Neural crest cell (in vitro differentiated cells): ENCODE results near the gene GRAP2. TPM values are rescaled to one million over a fixed set of nuclear protein-coding genes. Genes with fewer than 3 reads are reported as not detected.

ENCODE experiments used
- DNase-seq: peaks from one replicate; pipeline ENCODE4 v3.0.0; 2021; ENCODE audit warnings: low read depth, mixed read lengths, low spot score
- H3K27ac Mint-ChIP-seq: one replicate; pipeline ENCODE4 v1.8.0; 2021; ENCODE audit warnings: mild to moderate bottlenecking, mixed read lengths; ENCODE audit not compliant: unreplicated experiment
- H3K27me3 Mint-ChIP-seq: 2 replicates; pipeline ENCODE4 v1.8.0; 2021; ENCODE audit warnings: low read depth, mild to moderate bottlenecking, mixed read lengths
- H3K36me3 Mint-ChIP-seq: 2 replicates; pipeline ENCODE4 v1.8.0; 2021; ENCODE audit warnings: low read depth, mild to moderate bottlenecking, mixed read lengths
- H3K4me1 Mint-ChIP-seq: 2 replicates; pipeline ENCODE4 v1.8.0; 2021; ENCODE audit warnings: mixed read lengths
- H3K4me3 Mint-ChIP-seq: one replicate; pipeline ENCODE4 v1.8.0; 2021; ENCODE audit warnings: mild to moderate bottlenecking, mixed read lengths
- H3K9me3 Mint-ChIP-seq: 2 replicates; pipeline ENCODE4 v1.8.0; 2021; ENCODE audit warnings: mixed read lengths
- total RNA-seq: library from RNA; stranded (reverse); gene quantifications from 2 replicates; pipeline ENCODE4 v1.2.1, GENCODE V29; 2021
- TF ChIP-seq, protein P1 (sequence below): fragments of 200-600 bp; sonication (generic); conservative IDR thresholded peaks from 2 replicates; pipeline ENCODE4 v1.5.0; 2021; ENCODE audit warnings: antibody characterized with exemption, mild to moderate bottlenecking

Gene GRAP2
- total RNA-seq, 1 donor from 2014 or later: 0.12 TPM

DNA sequence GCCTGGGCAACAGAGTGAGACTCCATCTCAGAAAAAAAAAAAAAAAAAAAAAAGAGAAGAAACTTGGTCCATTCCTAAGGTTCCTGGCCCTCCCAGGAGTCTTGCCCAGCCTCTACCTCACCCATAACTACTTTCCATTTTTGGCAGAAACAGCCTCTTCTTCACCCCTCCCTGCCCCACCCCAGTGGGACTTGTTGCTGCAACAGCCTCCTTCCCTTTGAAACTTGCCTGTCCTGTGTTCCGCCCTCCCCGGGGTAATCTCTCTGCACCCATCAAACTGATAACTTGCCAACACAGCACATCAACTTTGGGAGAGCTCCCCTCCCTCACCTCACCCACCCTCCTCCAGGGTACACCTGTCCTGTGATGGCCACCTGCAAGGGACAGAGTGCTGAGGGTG, 83.9 kb downstream of the GRAP2 start:
- peaks cover 21% of the 10 kb centered on the region for H3K27me3 Mint-ChIP-seq
- TF ChIP-seq, protein P1, sequence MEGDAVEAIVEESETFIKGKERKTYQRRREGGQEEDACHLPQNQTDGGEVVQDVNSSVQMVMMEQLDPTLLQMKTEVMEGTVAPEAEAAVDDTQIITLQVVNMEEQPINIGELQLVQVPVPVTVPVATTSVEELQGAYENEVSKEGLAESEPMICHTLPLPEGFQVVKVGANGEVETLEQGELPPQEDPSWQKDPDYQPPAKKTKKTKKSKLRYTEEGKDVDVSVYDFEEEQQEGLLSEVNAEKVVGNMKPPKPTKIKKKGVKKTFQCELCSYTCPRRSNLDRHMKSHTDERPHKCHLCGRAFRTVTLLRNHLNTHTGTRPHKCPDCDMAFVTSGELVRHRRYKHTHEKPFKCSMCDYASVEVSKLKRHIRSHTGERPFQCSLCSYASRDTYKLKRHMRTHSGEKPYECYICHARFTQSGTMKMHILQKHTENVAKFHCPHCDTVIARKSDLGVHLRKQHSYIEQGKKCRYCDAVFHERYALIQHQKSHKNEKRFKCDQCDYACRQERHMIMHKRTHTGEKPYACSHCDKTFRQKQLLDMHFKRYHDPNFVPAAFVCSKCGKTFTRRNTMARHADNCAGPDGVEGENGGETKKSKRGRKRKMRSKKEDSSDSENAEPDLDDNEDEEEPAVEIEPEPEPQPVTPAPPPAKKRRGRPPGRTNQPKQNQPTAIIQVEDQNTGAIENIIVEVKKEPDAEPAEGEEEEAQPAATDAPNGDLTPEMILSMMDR: no peak
- H3K9me3 Mint-ChIP-seq: no peaks in the 10 kb centered on the region
- no peaks in the 10 kb centered on the region for H3K36me3 Mint-ChIP-seq
- no peak overlapping the region for H3K27ac Mint-ChIP-seq
- peaks cover 3% of the 10 kb centered on the region for H3K4me1 Mint-ChIP-seq
- no peak overlapping the region for H3K4me3 Mint-ChIP-seq
- no peak for DNase-seq

DNA sequence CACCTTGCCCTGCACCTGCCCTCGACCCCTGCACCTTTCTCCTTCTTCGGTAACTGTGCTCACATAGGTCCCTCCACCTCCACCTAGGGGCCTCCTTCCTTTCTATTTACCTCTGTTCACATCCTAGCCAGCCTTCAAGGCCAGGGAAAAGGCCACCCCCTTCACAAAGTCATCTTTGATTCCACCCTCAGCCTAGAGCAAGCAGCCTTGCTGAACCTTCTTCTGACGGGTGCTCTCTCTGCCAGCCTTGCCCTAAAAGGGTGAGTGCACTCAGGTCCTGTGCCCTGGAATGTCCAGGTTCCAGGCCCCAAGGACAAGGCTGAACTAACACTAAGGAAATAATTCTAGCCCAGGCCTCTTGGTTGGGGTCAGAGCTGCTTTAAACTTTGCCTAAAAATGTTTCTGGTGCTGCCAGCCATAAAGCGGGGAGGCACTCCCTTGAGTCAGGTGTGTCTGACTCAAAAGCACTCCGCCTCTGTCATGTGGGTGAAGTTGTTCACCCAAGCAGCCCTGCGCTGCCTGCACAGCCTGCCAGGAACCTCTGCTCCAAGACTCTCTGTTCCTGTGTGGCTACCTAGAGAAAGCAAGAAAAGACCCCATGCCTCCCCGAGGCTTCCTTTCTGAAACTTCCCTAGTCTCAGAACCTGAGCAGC, 84.6 kb downstream of the GRAP2 start:
- DNase-seq: no peak
- no peak overlapping the region for H3K4me3 Mint-ChIP-seq
- H3K4me1 Mint-ChIP-seq: no peaks in the 10 kb centered on the region
- H3K9me3 Mint-ChIP-seq: no peaks in the 10 kb centered on the region
- no peaks in the 10 kb centered on the region for H3K36me3 Mint-ChIP-seq
- TF ChIP-seq, protein P1: no peak
- peaks cover 22% of the 10 kb centered on the region for H3K27me3 Mint-ChIP-seq
- peak overlapping the region; percentile 43 for H3K27ac Mint-ChIP-seq

DNA sequence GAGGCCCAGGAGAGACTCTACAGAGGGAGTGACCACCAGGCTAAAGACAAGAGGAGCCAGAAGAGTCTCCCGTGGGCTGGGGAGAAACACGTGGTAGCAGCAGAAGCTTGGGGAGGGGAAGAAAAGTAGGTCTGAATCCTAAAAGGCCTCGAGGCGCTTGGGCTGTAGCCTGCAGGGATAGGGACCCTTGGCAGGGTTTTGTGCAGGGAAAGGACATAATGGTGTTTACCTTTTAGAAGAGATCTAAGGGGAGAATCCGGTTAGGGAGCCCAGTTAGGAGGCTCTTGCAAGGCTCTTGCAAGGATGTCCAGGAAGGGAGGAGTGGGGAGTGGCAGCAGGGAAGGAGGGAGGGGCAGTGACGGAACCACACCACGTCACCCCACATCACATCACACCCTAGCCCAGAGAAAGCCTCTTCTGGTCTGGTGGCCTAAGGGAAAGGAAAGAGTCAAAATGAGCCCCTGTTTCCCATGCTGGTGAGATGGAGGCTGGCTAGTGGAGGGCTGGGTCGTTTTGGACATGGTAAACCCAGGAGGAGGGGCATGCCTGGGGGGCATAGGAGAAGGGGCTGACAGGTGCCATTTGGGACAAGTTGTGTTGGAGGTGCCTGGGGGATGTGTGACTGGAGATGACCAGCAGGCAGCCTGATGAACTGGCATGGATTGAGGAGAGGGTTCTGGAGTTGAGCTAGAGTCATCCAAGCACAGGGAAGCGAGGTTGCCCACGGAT, 87.7 kb downstream of the GRAP2 start:
- no peaks in the 10 kb centered on the region for H3K36me3 Mint-ChIP-seq
- peak overlapping the region; percentile 68 for H3K27ac Mint-ChIP-seq
- H3K9me3 Mint-ChIP-seq: no peaks in the 10 kb centered on the region
- H3K27me3 Mint-ChIP-seq: peaks cover 38% of the 10 kb centered on the region
- DNase-seq: no peak
- TF ChIP-seq, protein P1: no peak
- H3K4me3 Mint-ChIP-seq: no peak overlapping the region
- H3K4me1 Mint-ChIP-seq: no peaks in the 10 kb centered on the region

DNA sequence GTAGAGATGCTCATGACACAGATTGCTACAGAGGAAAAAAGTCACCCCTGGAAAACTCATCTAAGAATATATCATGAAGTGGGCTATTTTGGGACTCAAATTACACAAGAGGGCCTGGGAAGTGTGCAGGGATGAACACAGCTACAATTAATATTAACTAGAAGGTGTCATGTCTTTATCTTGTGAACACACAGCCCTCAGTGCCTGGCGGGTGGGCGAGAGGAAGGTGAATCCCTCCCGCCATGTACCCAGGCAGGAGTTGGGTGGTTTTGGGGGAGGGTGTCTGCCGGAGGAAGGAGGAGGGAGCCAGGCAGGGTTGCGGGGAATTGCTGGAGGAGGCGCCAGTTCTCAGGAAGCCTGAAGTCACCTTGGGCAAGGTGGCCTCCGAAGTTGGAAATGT, 88.7 kb downstream of the GRAP2 start:
- H3K36me3 Mint-ChIP-seq: no peaks in the 10 kb centered on the region
- no peaks in the 10 kb centered on the region for H3K9me3 Mint-ChIP-seq
- peaks cover 5% of the 10 kb centered on the region for H3K4me1 Mint-ChIP-seq
- H3K4me3 Mint-ChIP-seq: no peak overlapping the region
- H3K27ac Mint-ChIP-seq: no peak overlapping the region
- H3K27me3 Mint-ChIP-seq: peaks cover 42% of the 10 kb centered on the region
- no peak for DNase-seq
- TF ChIP-seq, protein P1: no peak

DNA sequence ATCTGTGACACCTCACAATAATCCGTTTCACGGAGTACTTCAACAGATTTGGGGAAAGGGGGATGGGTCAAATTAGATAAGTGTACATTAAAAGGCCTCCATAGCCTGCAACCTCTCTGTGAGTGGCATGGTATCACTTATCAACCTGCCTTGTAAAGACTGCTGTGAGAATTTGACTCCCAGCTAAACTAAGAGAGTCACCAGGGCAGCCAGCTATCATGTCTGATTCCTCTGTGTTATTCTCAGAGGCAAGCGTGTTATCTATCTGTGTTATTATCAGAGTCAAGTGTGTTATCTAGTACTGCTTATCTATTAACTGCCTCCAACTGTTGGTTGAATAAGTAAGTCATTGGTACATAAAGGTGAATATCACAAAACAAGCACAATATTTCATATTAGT, 89.8 kb downstream of the GRAP2 start:
- Mint-ChIP-seq H3K27me3 (peaks cover 44% of the 10 kb centered on the region), H3K9me3 (no peaks in the 10 kb centered on the region), H3K36me3 (no peaks in the 10 kb centered on the region), H3K4me3 (no peak overlapping the region), H3K4me1 (peaks cover 6% of the 10 kb centered on the region), H3K27ac (no peak overlapping the region)
- no peak for DNase-seq
- TF ChIP-seq, protein P1: no peak
